CD4-positive, alpha-beta T cell treated with Interleukin-2 at 100 ng/mL for 4 hours (primary cell): ENCODE measurements around the gene FOXP4.
"Not testable (repeated sequence)": the region's sequence is repeated elsewhere in the genome, so short reads cannot be mapped to it uniquely, and the experiment has no call there.

Source experiments
- DNase-seq: peaks from one replicate; pipeline ENCODE4 v3.0.0-alpha.2; 2020; ENCODE audit warnings: low spot score

Gene FOXP4

GRCh38 chr6:41600499-41601247, 54.5 kb downstream of the FOXP4 start:
- DNase-seq, result no peak

GRCh38 chr6:41601248-41601549, 55.0 kb downstream of the FOXP4 start:
- DNase-seq, result no peak

- DNase-seq, result no peak
Observed at GRCh38 chr6:41602422-41602743, 56.2 kb downstream of the FOXP4 start.

- peak; percentile 77 for DNase-seq
Observed at GRCh38 chr6:41602864-41603608, 56.9 kb downstream of the FOXP4 start.

GRCh38 chr6:41604006-41604405, 57.8 kb downstream of the FOXP4 start:
- no peak for DNase-seq

DNA sequence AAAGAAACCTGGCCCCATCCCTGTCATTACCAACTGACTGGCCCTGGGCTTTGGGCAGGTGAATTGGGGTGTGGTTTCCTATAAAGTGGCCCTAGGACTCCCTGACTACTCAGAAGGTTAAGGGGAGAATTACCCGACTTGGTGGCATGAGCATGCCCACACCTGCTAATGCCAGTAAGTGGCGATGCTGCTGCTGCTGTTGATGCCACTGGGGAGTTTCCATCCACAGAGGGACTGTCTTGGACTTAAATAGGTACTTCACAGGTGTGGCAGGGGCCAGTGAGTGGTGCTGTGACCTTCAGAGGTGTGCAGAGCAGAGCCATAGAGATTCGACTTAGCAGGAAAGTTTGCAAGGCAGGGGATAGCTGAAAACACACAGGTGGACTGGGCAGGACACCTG, 59.5 kb downstream of the FOXP4 start:
- DNase-seq, result no peak

- no peak for DNase-seq
Observed at GRCh38 chr6:41607036-41607435, 60.9 kb downstream of the FOXP4 start.

GRCh38 chr6:41607736-41608135, 61.6 kb downstream of the FOXP4 start:
- no peak for DNase-seq

DNA sequence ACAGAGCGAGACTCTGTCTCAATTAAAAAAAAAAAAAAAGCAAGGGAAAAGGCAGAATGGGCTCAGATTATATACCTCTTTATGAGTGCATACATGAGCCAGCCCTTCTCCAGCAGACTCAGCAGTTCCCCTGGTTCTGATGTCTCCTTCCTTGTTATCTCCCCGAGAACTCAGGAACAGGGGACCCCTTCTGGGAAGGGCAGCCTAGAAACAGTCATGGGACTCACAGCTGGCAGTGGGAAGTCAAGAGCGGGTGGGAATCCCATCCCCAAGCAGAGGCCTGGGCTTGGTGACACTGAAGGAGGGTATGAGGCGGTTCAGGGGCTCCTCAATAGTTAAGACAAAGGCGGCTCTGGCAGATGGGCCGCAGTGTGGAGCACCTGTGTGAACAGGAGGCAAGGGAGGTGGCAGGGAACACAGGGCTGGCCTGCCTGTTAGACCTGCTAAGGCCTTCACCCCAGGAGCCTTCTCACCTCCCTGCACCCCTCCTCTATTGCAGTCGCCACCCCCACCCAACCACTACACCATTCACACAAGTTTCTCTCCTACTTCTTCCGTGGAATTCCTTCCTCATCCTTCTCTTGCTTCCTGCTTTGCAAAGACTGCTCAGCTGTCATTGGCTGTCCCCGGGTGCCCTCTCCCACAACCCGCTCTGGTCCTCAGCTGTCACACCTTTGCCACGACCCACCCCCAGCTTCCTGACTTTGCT, 62.4 kb downstream of the FOXP4 start:
- no peak for DNase-seq

- DNase-seq, result no peak
Observed at GRCh38 chr6:41614715-41615114, 68.5 kb downstream of the FOXP4 start.

DNA sequence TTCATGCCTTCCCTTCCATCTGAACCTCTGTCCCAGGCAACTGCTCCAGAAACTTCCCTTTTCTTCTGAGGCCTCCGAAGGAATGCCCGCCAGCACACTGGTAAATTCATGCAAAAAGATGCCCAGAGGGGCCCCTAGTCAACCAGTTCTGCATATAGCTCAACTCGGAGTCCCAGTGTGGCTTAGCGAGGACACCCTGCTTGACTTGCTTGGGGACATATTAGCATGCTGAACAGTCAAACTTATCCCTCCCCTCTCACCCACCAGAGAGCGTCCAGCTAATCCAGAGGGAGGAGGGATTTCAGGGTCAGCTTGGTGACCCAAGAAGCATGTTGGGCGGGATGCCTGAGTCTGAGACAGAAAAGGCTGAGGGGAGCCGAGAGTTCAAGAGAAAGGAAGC, 69.1 kb downstream of the FOXP4 start:
- DNase-seq, result no peak

- no peak for DNase-seq
Observed at GRCh38 chr6:41618598-41618997, 72.4 kb downstream of the FOXP4 start.

DNA sequence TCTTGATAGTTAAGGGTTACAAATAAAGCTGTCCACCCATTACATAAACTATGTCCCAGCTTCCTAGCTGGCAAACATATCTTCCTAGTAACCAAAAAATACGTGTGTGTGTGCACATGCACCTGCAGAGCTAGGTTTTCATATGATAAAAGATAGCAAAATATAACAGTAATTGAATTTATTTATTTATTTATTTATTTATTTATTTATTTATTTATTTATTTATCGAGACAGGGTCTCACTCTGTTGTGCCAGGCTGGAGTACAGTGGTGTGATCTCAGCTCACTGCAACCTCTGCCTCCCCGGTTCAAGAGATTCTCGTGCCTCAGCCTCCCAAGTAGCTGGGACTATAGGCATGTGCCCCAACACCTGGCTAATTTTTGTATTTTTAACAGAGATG, 73.0 kb downstream of the FOXP4 start:
- not testable (repeated sequence) for DNase-seq

GRCh38 chr6:41621367-41621766, 75.2 kb downstream of the FOXP4 start:
- no peak for DNase-seq

GRCh38 chr6:41621802-41622201, 75.6 kb downstream of the FOXP4 start:
- DNase-seq, result no peak

DNA sequence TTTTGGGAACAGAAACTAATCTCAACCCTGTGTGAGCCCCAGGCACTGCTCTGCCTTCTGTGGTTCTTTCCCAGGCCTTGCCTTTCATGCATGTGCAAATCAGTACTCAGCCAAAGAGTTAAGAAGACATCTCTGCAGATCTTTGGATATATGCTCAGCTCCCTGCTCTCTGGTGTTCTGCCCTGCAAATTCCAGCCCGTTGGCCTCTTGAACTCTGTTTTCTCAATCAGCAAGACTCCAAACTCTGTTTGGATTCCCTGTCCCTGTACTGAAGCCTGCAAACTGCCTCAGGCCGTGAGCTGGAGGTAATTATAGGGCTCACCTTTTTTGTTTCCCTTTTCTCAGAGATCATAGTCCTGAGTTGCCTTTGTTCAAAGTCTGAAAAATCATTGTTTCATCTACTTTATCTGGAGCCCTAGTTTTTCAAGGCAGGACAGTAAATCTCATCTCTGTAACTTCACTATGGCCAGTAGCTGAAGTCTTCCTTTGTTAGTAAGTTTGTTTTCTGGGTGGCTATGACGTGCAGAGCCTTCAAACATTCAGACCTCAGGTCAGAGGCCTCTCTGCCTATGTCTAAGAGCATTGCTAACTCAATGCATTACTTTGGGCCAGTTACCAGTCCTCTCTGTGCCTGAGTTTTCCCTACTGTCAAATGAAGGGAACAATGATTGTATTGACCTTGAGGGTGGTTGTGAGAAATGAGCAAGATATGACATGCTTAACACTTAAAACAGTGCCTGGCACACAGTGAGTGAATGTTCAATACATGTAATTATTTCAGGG, 76.2 kb downstream of the FOXP4 start:
- DNase-seq, result no peak

DNA sequence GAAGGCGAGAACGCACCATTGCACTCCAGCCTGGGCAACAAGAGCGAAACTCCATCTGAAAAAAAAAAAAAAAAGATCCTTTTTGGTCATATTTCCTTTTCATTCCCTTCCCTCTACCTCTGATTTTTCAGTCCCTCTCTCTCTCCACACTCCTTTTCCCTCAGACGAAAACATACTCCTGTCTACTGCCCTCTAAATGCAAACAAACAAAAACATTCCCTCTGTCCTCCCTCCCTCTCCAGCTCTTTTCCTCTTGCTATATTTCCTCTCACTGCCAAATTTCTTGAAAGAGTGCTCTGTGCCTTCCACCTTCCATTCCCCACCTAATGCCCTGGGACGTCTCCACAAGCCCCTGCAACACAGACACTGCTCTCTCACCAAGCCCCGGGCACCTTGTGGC, 77.1 kb downstream of the FOXP4 start:
- no peak for DNase-seq

GRCh38 chr6:41624621-41625380, 78.6 kb downstream of the FOXP4 start:
- no peak for DNase-seq

DNA sequence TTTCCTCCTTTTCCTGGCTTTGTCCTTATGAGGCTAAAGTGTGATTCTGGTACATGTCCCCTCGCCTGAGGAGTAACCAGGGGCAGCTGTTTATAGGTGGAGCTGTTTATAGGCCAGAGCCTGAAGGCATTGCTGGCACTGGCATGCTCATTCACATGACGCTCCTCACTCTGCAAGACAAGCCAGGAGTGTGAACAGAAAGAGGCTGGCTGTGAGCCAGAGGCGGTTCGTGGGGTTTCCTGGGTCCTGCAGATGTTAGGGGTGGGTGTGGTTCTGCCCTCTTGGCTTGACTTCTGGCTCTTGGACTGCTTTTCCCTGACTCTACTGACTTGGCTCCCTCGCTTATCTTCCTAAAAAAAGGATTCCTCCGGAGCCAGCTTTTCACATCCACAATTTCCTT, 79.3 kb downstream of the FOXP4 start:
- no peak for DNase-seq

DNA sequence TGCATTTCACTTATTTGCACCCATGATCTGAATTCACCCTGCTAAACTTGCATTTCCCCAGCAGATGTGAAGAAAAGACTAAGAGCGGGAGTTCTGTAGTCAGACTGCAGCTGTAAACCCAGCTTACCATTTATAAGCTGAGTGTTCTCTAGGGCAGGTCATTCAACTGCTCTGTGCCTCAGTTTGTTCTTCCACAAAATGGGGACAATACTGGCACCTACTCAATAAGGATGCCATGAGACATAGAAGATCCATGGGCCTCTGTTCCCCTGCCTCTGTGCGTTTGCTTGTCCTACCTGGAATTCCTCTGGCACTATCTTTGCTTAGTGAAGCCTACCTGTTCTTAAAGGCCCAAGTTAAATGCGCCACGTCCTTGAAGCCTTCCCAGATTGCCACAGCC, 79.8 kb downstream of the FOXP4 start:
- DNase-seq, result no peak

- DNase-seq, result no peak
Observed at GRCh38 chr6:41626917-41627316, 80.7 kb downstream of the FOXP4 start.

DNA sequence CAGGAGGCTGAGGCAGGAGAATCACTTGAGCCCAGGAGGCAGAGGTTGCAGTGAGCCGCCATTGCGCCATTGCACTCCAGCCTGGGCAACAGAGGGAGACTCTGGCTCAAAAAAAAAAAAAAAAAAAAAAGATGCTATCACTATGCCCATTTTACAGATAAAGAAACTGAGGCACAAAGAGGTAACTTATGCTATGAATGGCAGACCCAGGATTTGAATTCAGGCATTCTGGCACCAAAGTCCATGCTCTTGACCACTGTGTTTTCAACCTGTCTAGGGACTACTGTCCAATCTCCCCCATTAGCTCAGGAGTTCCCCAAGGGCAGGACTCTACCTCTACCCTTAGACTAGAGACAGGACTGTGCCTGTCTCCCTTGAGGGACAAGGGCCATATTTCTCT, 82.9 kb downstream of the FOXP4 start:
- no peak for DNase-seq
